ENCODE results near the gene PTGIS. TPM values are rescaled to one million over a fixed set of nuclear protein-coding genes. Genes with fewer than 3 reads are reported as not detected.

PTGIS gene
- total and polyA plus RNA-seq, 7 donors: 2.7 to 26.5 (median 8.0) TPM

GRCh38 chr20:49510562-49511122 is 57.3 kb downstream of the PTGIS start:
- peak overlapping the region; percentile 70 for H3K27ac ChIP-seq
- peaks cover 0 to 9% (median 0%) of the 10 kb centered on the region in 3 donors for H3K27me3 ChIP-seq (ENCODE audit: insufficient read depth in 3 of 3, low read length in 2 of 3)
- no peaks in the 10 kb centered on the region for H3K9me3 ChIP-seq
- TF ChIP-seq CTCF (IDR thresholded peaks at IDR 0.05): no peak
- intact Hi-C loops (cut with DNase I): no loop called here
- DNase-seq: peak; percentile 88 to 93
- 17 to 28% (median 17%) methylated on average over 12 of the region's 12 CpGs for WGBS, 3 donors
- H3K4me3 ChIP-seq: no peak overlapping the region
- H3K36me3 ChIP-seq (ENCODE audit: insufficient read depth in 1 of 2, low read depth in 1 of 2): no peaks in the 10 kb centered on the region
- peak; percentile 63 to 83 (median 78) for ATAC-seq
- peaks cover 16% of the 10 kb centered on the region for H3K4me1 ChIP-seq

GRCh38 chr20:49508435-49509199 is 59.3 kb downstream of the PTGIS start:
- intact Hi-C loops (cut with DNase I): loop anchor here in 1 of 2 donors (1.0 kb wide), 1 partner anchor 174 kb away; no protein-coding TSS in a partner anchor

GRCh38 chr20:49507741-49508434 is 60.0 kb downstream of the PTGIS start:
- 44 to 70% (median 50%) methylated on average over 21 of the region's 21 CpGs for WGBS, 3 donors
- H3K36me3 ChIP-seq (ENCODE audit: insufficient read depth in 1 of 2, low read depth in 1 of 2): no peaks in the 10 kb centered on the region
- intact Hi-C loops (cut with DNase I): loop anchor here in 1 of 2 donors (1.0 kb wide), 1 partner anchor 174 kb away; no protein-coding TSS in a partner anchor
- peaks cover 16% of the 10 kb centered on the region for H3K4me1 ChIP-seq
- peak overlapping the region; percentile 33 for H3K4me3 ChIP-seq
- peak overlapping the region; percentile 54 for H3K27ac ChIP-seq
- ATAC-seq: peak; percentile 43 to 61 (median 46)
- DNase-seq: no peak
- H3K27me3 ChIP-seq (ENCODE audit: insufficient read depth in 3 of 3, low read length in 2 of 3): peaks cover 0 to 11% (median 0%) of the 10 kb centered on the region in 3 donors
- H3K9me3 ChIP-seq: no peaks in the 10 kb centered on the region
- no peak for TF ChIP-seq CTCF (IDR thresholded peaks at IDR 0.05)

More at GRCh38 chr20:49508435-49509199, 59.3 kb downstream of the PTGIS start:
- peak; percentile 52 for TF ChIP-seq CTCF (IDR thresholded peaks at IDR 0.05)
- DNase-seq (no peak), ATAC-seq (peak; percentile 36 to 58 (median 46))
- H3K36me3 ChIP-seq (ENCODE audit: insufficient read depth in 1 of 2, low read depth in 1 of 2): no peaks in the 10 kb centered on the region
- peaks cover 16% of the 10 kb centered on the region for H3K4me1 ChIP-seq
- peaks cover 0 to 11% (median 0%) of the 10 kb centered on the region in 3 donors for H3K27me3 ChIP-seq (ENCODE audit: insufficient read depth in 3 of 3, low read length in 2 of 3)
- H3K9me3 ChIP-seq: no peaks in the 10 kb centered on the region
- H3K27ac ChIP-seq: peak overlapping the region; percentile 54
- 27 to 42% (median 31%) methylated on average over 14 of the region's 14 CpGs for WGBS, 3 donors
- peak overlapping the region; percentile 33 for H3K4me3 ChIP-seq

- DNase-seq (peak in 1 of 2 donors; percentile 67), ATAC-seq (no peak)
- intact Hi-C loops (cut with DNase I): no loop called here
- Histone ChIP-seq H3K36me3 (ENCODE audit: insufficient read depth in 1 of 2, low read depth in 1 of 2) (no peaks in the 10 kb centered on the region), H3K27ac (no peak overlapping the region), H3K9me3 (no peaks in the 10 kb centered on the region), H3K27me3 (ENCODE audit: insufficient read depth in 3 of 3, low read length in 2 of 3) (peaks cover 0 to 3% (median 0%) of the 10 kb centered on the region in 3 donors), H3K4me1 (peaks cover 11% of the 10 kb centered on the region), H3K4me3 (no peak overlapping the region)
- TF ChIP-seq CTCF (IDR thresholded peaks at IDR 0.05): no peak
- WGBS, 3 donors: 37 to 48% (median 39%) methylated on average over 9 of the region's 9 CpGs
Observed at GRCh38 chr20:49505518-49505917, 62.4 kb downstream of the PTGIS start.

Measured in psoas muscle (tissue), 8 donors.